ENCODE results near the gene KLF16. TPM values are rescaled to one million over a fixed set of nuclear protein-coding genes. Genes with fewer than 3 reads are reported as not detected.

The KLF16 gene
- total RNA-seq, 2 donors from 2014 or later, result 7.7 to 11.0 TPM

- H3K9me3 ChIP-seq, result no peaks in the 10 kb centered on the region
- no peaks in the 10 kb centered on the region for H3K36me3 ChIP-seq
- no peak for ATAC-seq (ENCODE audit: insufficient number of reproducible peaks, low FRiP score, low read depth)
- H3K27ac ChIP-seq, result no peak overlapping the region
- H3K4me1 ChIP-seq (ENCODE audit: control insufficient read depth in 1 of 2, low read depth in 2 of 2), result peaks cover 0 to 2% of the 10 kb centered on the region in 2 donors
- no peak overlapping the region for H3K4me3 ChIP-seq
- no peaks in the 10 kb centered on the region for H3K27me3 ChIP-seq (replicated peaks; ENCODE audit: insufficient read depth)
- no peak for TF ChIP-seq CTCF (IDR thresholded peaks at IDR 0.05)
- no peak for DNase-seq (ENCODE audit: low spot score)
Measured at GRCh38 chr19:1806184-1807029, 57.0 kb downstream of the KLF16 start.

- Histone ChIP-seq H3K4me3 (no peak overlapping the region), H3K27ac (no peak overlapping the region), H3K27me3 (replicated peaks; ENCODE audit: insufficient read depth) (no peaks in the 10 kb centered on the region), H3K9me3 (no peaks in the 10 kb centered on the region), H3K36me3 (no peaks in the 10 kb centered on the region), H3K4me1 (ENCODE audit: control insufficient read depth in 1 of 2, low read depth in 2 of 2) (no peaks in the 10 kb centered on the region)
- TF ChIP-seq CTCF (IDR thresholded peaks at IDR 0.05), result no peak
- no peak for DNase-seq (ENCODE audit: low spot score)
- no peak for ATAC-seq (ENCODE audit: insufficient number of reproducible peaks, low FRiP score, low read depth)
Measured at GRCh38 chr19:1805401-1806183, 57.8 kb downstream of the KLF16 start.

- DNase-seq (ENCODE audit: low spot score), result no peak
- TF ChIP-seq CTCF (IDR thresholded peaks at IDR 0.05), result no peak
- no peak overlapping the region for H3K27ac ChIP-seq
- no peaks in the 10 kb centered on the region for H3K9me3 ChIP-seq
- H3K4me1 ChIP-seq (ENCODE audit: control insufficient read depth in 1 of 2, low read depth in 2 of 2), result no peaks in the 10 kb centered on the region
- no peak for ATAC-seq (ENCODE audit: insufficient number of reproducible peaks, low FRiP score, low read depth)
- no peak overlapping the region for H3K4me3 ChIP-seq
- no peaks in the 10 kb centered on the region for H3K27me3 ChIP-seq (replicated peaks; ENCODE audit: insufficient read depth)
- H3K36me3 ChIP-seq, result no peaks in the 10 kb centered on the region
Measured at GRCh38 chr19:1804858-1805257, 58.5 kb downstream of the KLF16 start.

Other genes starting within 250 kb of the KLF16 start
- 10 to 100 TPM; 46.0 to 52.5 TPM for gene TCF3, start 211.0 kb downstream of the KLF16 start, total RNA-seq
- gene ONECUT3, start 110.1 kb downstream of the KLF16 start, total RNA-seq, result under 1 TPM in 1 of 2 donors, not detected in 1; 0.42 TPM
- gene ATP8B3, start 51.3 kb downstream of the KLF16 start, total RNA-seq, result 1 to 10 TPM in 1 of 2 donors, under 1 TPM in 1; 0.21 to 1.4 TPM
- gene REXO1, start 15.1 kb downstream of the KLF16 start, total RNA-seq, result 10 to 100 TPM; 18.2 to 24.5 TPM
- gene ABHD17A, start 21.9 kb upstream of the KLF16 start, total RNA-seq, result 100 to 1,000 TPM in 1 of 2 donors, 10 to 100 TPM in 1; 96.8 to 143 TPM
- gene ADAT3, start 41.8 kb upstream of the KLF16 start, total RNA-seq, result 1 to 10 TPM; 3.9 to 8.4 TPM
- gene SCAMP4, start 41.8 kb upstream of the KLF16 start, total RNA-seq, result 10 to 100 TPM; 44.1 to 73.7 TPM
- 10 to 100 TPM; 55.5 to 92.4 TPM for gene CSNK1G2, start 77.6 kb upstream of the KLF16 start, total RNA-seq
- 100 to 1,000 TPM in 1 of 2 donors, 10 to 100 TPM in 1; 43.2 to 107 TPM for gene BTBD2, start 152.1 kb upstream of the KLF16 start, total RNA-seq
- 10 to 100 TPM; 69.7 to 96.3 TPM for gene MKNK2, start 187.7 kb upstream of the KLF16 start, total RNA-seq
- 10 to 100 TPM; 37.8 to 50.9 TPM for gene MOB3A, start 232.7 kb upstream of the KLF16 start, total RNA-seq
- gene IZUMO4, start 233.3 kb upstream of the KLF16 start, total RNA-seq, result 1 to 10 TPM; 3.1 to 6.1 TPM

All from thoracic aorta (tissue), 2 donors.